Fibroblast of lung (primary cell): ENCODE measurements around the gene CAST.

ENCODE experiments used
- EZH2 ChIP-seq: IDR thresholded peaks from 2 replicates; pipeline ENCODE4 v1.5.1; 2012; ENCODE audit warnings: low read length, control low read depth, mild to moderate bottlenecking; ENCODE audit errors: missing control alignments
- TF ChIP-seq, protein P1 (sequence below), 2 donors: IDR thresholded peaks in 1 of 2; conservative IDR thresholded peaks in 1 of 2; 1 replicate in 1 of 2; 2 replicates in 1 of 2; pipeline ENCODE4 v1.5.1; 2011 to 2012; ENCODE audit warnings: low read length in 2 of 2, control low read depth in 1 of 2, inconsistent platforms in 1 of 2, low read depth in 1 of 2, mild to moderate bottlenecking in 1 of 2

DNA sequence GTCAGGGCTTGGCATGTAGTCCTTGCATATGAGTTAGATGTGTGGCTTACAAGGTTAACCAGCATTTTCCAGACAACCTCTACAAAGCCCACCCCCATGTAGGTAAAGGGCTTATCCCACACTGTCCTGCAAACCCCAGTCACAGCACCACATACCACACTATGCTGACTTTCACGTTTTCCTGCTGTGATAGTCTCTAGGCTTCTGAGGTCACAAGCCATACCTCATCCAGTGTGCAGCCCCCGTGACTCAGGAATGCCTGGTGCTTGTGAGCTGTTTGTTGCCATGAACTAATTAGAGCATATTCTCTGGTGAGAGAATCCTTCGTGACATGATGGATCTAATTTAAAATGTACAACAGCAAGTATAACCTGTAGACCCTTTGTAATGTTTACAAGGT is 94.8 kb downstream of the CAST start:
- TF ChIP-seq, protein P1, sequence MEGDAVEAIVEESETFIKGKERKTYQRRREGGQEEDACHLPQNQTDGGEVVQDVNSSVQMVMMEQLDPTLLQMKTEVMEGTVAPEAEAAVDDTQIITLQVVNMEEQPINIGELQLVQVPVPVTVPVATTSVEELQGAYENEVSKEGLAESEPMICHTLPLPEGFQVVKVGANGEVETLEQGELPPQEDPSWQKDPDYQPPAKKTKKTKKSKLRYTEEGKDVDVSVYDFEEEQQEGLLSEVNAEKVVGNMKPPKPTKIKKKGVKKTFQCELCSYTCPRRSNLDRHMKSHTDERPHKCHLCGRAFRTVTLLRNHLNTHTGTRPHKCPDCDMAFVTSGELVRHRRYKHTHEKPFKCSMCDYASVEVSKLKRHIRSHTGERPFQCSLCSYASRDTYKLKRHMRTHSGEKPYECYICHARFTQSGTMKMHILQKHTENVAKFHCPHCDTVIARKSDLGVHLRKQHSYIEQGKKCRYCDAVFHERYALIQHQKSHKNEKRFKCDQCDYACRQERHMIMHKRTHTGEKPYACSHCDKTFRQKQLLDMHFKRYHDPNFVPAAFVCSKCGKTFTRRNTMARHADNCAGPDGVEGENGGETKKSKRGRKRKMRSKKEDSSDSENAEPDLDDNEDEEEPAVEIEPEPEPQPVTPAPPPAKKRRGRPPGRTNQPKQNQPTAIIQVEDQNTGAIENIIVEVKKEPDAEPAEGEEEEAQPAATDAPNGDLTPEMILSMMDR (conservative IDR thresholded peaks at IDR 0.05 in 1 of 2, IDR thresholded peaks at IDR 0.05 in 1 of 2; ENCODE audit: low read depth in 1 of 2, low read length in 2 of 2) = no peak
- no peak for TF ChIP-seq EZH2
